Measurements from ENCODE around the gene ISM1. TPM values are rescaled to one million over a fixed set of nuclear protein-coding genes. Genes with fewer than 3 reads are reported as not detected.

ISM1 gene
- total and polyA plus RNA-seq, 8 donors: 0.71 to 18.2 (median 11.2) TPM

DNA sequence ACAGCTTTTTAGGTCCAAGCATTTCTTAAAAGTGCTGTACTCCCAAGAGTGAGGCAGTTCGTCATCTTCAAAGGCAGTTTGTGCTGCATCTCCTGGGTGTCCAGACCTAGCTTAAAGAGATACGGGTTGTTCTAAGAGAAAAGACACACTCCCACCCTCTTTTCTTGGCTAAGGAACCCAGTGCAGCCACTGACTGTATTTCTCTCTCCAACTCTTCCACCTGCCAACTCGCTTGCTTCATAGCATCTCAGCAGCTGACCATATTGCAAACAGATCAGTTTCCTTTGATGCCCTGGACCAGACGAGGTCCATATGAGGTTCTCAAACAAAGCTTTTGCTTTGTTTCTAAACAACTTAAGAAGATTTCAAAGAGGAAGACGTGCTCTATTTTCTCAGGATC is 101.1 kb downstream of the ISM1 start:
- H3K36me3 ChIP-seq: no peaks in the 10 kb centered on the region
- H3K4me3 ChIP-seq: no peak overlapping the region
- H3K27me3 ChIP-seq: no peaks in the 10 kb centered on the region
- TF ChIP-seq, protein P1, sequence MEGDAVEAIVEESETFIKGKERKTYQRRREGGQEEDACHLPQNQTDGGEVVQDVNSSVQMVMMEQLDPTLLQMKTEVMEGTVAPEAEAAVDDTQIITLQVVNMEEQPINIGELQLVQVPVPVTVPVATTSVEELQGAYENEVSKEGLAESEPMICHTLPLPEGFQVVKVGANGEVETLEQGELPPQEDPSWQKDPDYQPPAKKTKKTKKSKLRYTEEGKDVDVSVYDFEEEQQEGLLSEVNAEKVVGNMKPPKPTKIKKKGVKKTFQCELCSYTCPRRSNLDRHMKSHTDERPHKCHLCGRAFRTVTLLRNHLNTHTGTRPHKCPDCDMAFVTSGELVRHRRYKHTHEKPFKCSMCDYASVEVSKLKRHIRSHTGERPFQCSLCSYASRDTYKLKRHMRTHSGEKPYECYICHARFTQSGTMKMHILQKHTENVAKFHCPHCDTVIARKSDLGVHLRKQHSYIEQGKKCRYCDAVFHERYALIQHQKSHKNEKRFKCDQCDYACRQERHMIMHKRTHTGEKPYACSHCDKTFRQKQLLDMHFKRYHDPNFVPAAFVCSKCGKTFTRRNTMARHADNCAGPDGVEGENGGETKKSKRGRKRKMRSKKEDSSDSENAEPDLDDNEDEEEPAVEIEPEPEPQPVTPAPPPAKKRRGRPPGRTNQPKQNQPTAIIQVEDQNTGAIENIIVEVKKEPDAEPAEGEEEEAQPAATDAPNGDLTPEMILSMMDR (IDR thresholded peaks at IDR 0.05): no peak
- no peak for DNase-seq
- no peak overlapping the region for H3K27ac ChIP-seq
- intact Hi-C loops (cut with DNase I): no loop called here
- peaks cover 0 to under 1% of the 10 kb centered on the region in 2 donors for H3K9me3 ChIP-seq
- no peak for ATAC-seq
- no peaks in the 10 kb centered on the region for H3K4me1 ChIP-seq

- Histone ChIP-seq H3K27ac (no peak overlapping the region), H3K36me3 (no peaks in the 10 kb centered on the region), H3K4me3 (no peak overlapping the region), H3K4me1 (no peaks in the 10 kb centered on the region), H3K9me3 (peaks cover 0 to 2% of the 10 kb centered on the region in 2 donors), H3K27me3 (no peaks in the 10 kb centered on the region)
- TF ChIP-seq, protein P1 (IDR thresholded peaks at IDR 0.05): no peak
- no peak for DNase-seq
- no peak for ATAC-seq
- intact Hi-C loops (cut with DNase I): no loop called here
These were observed 101.5 kb downstream of the ISM1 start for GRCh38 chr20:13322621-13323020.

- DNase-seq: no peak
- H3K27me3 ChIP-seq: no peaks in the 10 kb centered on the region
- H3K27ac ChIP-seq: no peak overlapping the region
- intact Hi-C loops (cut with DNase I): no loop called here
- no peak overlapping the region for H3K4me3 ChIP-seq
- peak; percentile 66 for ATAC-seq
- TF ChIP-seq, protein P1 (IDR thresholded peaks at IDR 0.05): peak; percentile 10 to 30
- H3K36me3 ChIP-seq: no peaks in the 10 kb centered on the region
- H3K9me3 ChIP-seq: peaks cover 0 to 2% of the 10 kb centered on the region in 2 donors
- no peaks in the 10 kb centered on the region for H3K4me1 ChIP-seq
These were observed 104.0 kb downstream of the ISM1 start for GRCh38 chr20:13325033-13325432.

- Histone ChIP-seq H3K9me3 (peaks cover 0 to 2% of the 10 kb centered on the region in 2 donors), H3K27me3 (no peaks in the 10 kb centered on the region), H3K4me1 (no peaks in the 10 kb centered on the region), H3K4me3 (no peak overlapping the region), H3K27ac (no peak overlapping the region), H3K36me3 (no peaks in the 10 kb centered on the region)
- intact Hi-C loops (cut with DNase I): no loop called here
- no peak for DNase-seq
- TF ChIP-seq, protein P1 (IDR thresholded peaks at IDR 0.05): no peak
- no peak for ATAC-seq
These were observed 104.8 kb downstream of the ISM1 start for GRCh38 chr20:13325796-13326340.

- TF ChIP-seq, protein P1 (IDR thresholded peaks at IDR 0.05): no peak
- ATAC-seq (no peak), DNase-seq (no peak)
- H3K27me3 ChIP-seq: no peaks in the 10 kb centered on the region
- no peaks in the 10 kb centered on the region for H3K4me1 ChIP-seq
- intact Hi-C loops (cut with DNase I): no loop called here
- H3K27ac ChIP-seq: no peak overlapping the region
- no peaks in the 10 kb centered on the region for H3K36me3 ChIP-seq
- no peak overlapping the region for H3K4me3 ChIP-seq
- H3K9me3 ChIP-seq: peaks cover 0 to 2% of the 10 kb centered on the region in 2 donors
These were observed 110.5 kb downstream of the ISM1 start for GRCh38 chr20:13331536-13331935.
